ENCODE measurements around the gene CEP57. TPM values are rescaled to one million over a fixed set of nuclear protein-coding genes. Genes with fewer than 3 reads are reported as not detected.

CEP57 gene
- total RNA-seq, 1 donor from 2014 or later = 43.2 TPM

- no peaks in the 10 kb centered on the region for H3K27me3 ChIP-seq
- DNase-seq (ENCODE audit: extremely low spot score in 2 of 2) = peak in 1 of 2 donors; percentile 91
- peaks cover 0 to 9% of the 10 kb centered on the region in 2 donors for H3K36me3 ChIP-seq
- intact Hi-C loops (cut with DNase I) = no loop called here
- H3K4me1 ChIP-seq = peaks cover 36% of the 10 kb centered on the region
- H3K4me3 ChIP-seq = peak overlapping the region; percentile 56 to 78
- H3K27ac ChIP-seq = peak overlapping the region; percentile 99
- TF ChIP-seq POLR2A (IDR thresholded peaks at IDR 0.05) (no peak), POLR2AphosphoS5 (IDR thresholded peaks at IDR 0.05; ENCODE audit: insufficient read depth in 1 of 2, low read depth in 1 of 2) (no peak), CTCF (IDR thresholded peaks at IDR 0.05) (no peak)
- no peaks in the 10 kb centered on the region for H3K9me3 ChIP-seq
These were observed 823 bp downstream of the CEP57 start for GRCh38 chr11:95790933-95791708.

- no peak for DNase-seq (ENCODE audit: extremely low spot score in 2 of 2)
- H3K36me3 ChIP-seq = peaks cover 0 to 6% of the 10 kb centered on the region in 2 donors
- H3K4me1 ChIP-seq = peaks cover 36% of the 10 kb centered on the region
- H3K27ac ChIP-seq = no peak overlapping the region
- no peak for TF ChIP-seq POLR2A (IDR thresholded peaks at IDR 0.05)
- H3K4me3 ChIP-seq = peak overlapping the region; percentile 56 to 78
- no peaks in the 10 kb centered on the region for H3K9me3 ChIP-seq
- H3K27me3 ChIP-seq = no peaks in the 10 kb centered on the region
- intact Hi-C loops (cut with DNase I) = no loop called here
These were observed 1.4 kb downstream of the CEP57 start for GRCh38 chr11:95791709-95792033.

- TF ChIP-seq CTCF (IDR thresholded peaks at IDR 0.05) (no peak), POLR2A (IDR thresholded peaks at IDR 0.05) (no peak), POLR2AphosphoS5 (IDR thresholded peaks at IDR 0.05; ENCODE audit: insufficient read depth in 1 of 2, low read depth in 1 of 2) (no peak)
- intact Hi-C loops (cut with DNase I) = no loop called here
- Histone ChIP-seq H3K27ac (no peak overlapping the region), H3K9me3 (no peaks in the 10 kb centered on the region), H3K4me1 (peaks cover 36% of the 10 kb centered on the region), H3K36me3 (peaks cover 0 to 3% of the 10 kb centered on the region in 2 donors), H3K4me3 (no peak overlapping the region), H3K27me3 (no peaks in the 10 kb centered on the region)
- no peak for DNase-seq (ENCODE audit: extremely low spot score in 2 of 2)
These were observed 1.9 kb downstream of the CEP57 start for GRCh38 chr11:95792200-95792599.

GRCh38 chr11:95792700-95793099, 2.4 kb downstream of the CEP57 start:
- Histone ChIP-seq H3K4me1 (peaks cover 35% of the 10 kb centered on the region), H3K27me3 (no peaks in the 10 kb centered on the region), H3K36me3 (no peaks in the 10 kb centered on the region), H3K4me3 (no peak overlapping the region), H3K27ac (no peak overlapping the region), H3K9me3 (no peaks in the 10 kb centered on the region)
- DNase-seq (ENCODE audit: extremely low spot score in 2 of 2) = no peak
- TF ChIP-seq CTCF (IDR thresholded peaks at IDR 0.05) = no peak
- TF ChIP-seq POLR2A (IDR thresholded peaks at IDR 0.05) = no peak
- TF ChIP-seq POLR2AphosphoS5 (IDR thresholded peaks at IDR 0.05; ENCODE audit: insufficient read depth in 1 of 2, low read depth in 1 of 2) = no peak
- intact Hi-C loops (cut with DNase I) = no loop called here

GRCh38 chr11:95793116-95793515, 2.8 kb downstream of the CEP57 start:
- Histone ChIP-seq H3K27me3 (no peaks in the 10 kb centered on the region), H3K4me3 (no peak overlapping the region)

More at GRCh38 chr11:95793116-95793515, 2.8 kb downstream of the CEP57 start:
- Histone ChIP-seq H3K36me3 (no peaks in the 10 kb centered on the region), H3K9me3 (no peaks in the 10 kb centered on the region), H3K27ac (no peak overlapping the region), H3K4me1 (peaks cover 31% of the 10 kb centered on the region)
- no peak for DNase-seq (ENCODE audit: extremely low spot score in 2 of 2)
- TF ChIP-seq POLR2AphosphoS5 (IDR thresholded peaks at IDR 0.05; ENCODE audit: insufficient read depth in 1 of 2, low read depth in 1 of 2) (no peak), CTCF (IDR thresholded peaks at IDR 0.05) (no peak), POLR2A (IDR thresholded peaks at IDR 0.05) (no peak)
- intact Hi-C loops (cut with DNase I) = no loop called here

All from vagina (tissue), 2 donors.